HG02763 (cell line): ENCODE measurements around the gene TBCB.
"Not testable (repeated sequence)": the region's sequence is repeated elsewhere in the genome, so short reads cannot be mapped to it uniquely, and the experiment has no call there.

Experiments used
- ATAC-seq: cut with Tn5 transposase; IDR thresholded peaks from one replicate; pipeline ENCODE4 v1.9.1; 2021; ENCODE audit warnings: mild to moderate bottlenecking, moderate library complexity; ENCODE audit not compliant: unreplicated experiment

Gene TBCB

GRCh38 chr19:36134867-36135266 lies 19.6 kb downstream of the TBCB start:
- not testable (repeated sequence) for ATAC-seq

- ATAC-seq: no peak
Measured at GRCh38 chr19:36136964-36137686, 21.9 kb downstream of the TBCB start.

GRCh38 chr19:36139120-36139472 lies 23.8 kb downstream of the TBCB start:
- ATAC-seq: no peak

GRCh38 chr19:36139473-36140303 lies 24.4 kb downstream of the TBCB start, which contains the start of gene CAPNS1:
TSS of gene CAPNS1 (plus strand) at chr19:36140066. CDS start at chr19:36141012, 946 bp downstream.
- ATAC-seq: peak; percentile 85

- ATAC-seq: no peak
Measured at GRCh38 chr19:36140304-36141038, 25.2 kb downstream of the TBCB start.

- peak; percentile 48 for ATAC-seq
Measured at GRCh38 chr19:36141039-36141927, 26.0 kb downstream of the TBCB start.

GRCh38 chr19:36142046-36142445 lies 26.8 kb downstream of the TBCB start:
- ATAC-seq: no peak

GRCh38 chr19:36142496-36142895 lies 27.2 kb downstream of the TBCB start:
- no peak for ATAC-seq

- no peak for ATAC-seq
Measured at GRCh38 chr19:36144624-36145023, 29.4 kb downstream of the TBCB start.

- ATAC-seq: no peak
Measured at GRCh38 chr19:36149673-36150406, 34.6 kb downstream of the TBCB start.

GRCh38 chr19:36150586-36150985 lies 35.3 kb downstream of the TBCB start:
- ATAC-seq: no peak

GRCh38 chr19:36151144-36152018 lies 36.1 kb downstream of the TBCB start:
- no peak for ATAC-seq

GRCh38 chr19:36152019-36152351 lies 36.7 kb downstream of the TBCB start:
- ATAC-seq: no peak

- ATAC-seq: no peak
Measured at GRCh38 chr19:36152352-36153091, 37.3 kb downstream of the TBCB start, which contains the start of gene COX7A1. TSS of gene COX7A1 (minus strand) at chr19:36152447. CDS start at chr19:36152407, 40 bp downstream.

GRCh38 chr19:36153126-36153525 lies 37.9 kb downstream of the TBCB start:
- no peak for ATAC-seq

GRCh38 chr19:36160821-36161596 lies 45.7 kb downstream of the TBCB start:
- no peak for ATAC-seq

- ATAC-seq: no peak
Measured at GRCh38 chr19:36163813-36164212, 48.5 kb downstream of the TBCB start.
